HCT116 (cell line): ENCODE results near the gene HSPA12A. TPM values are rescaled to one million over a fixed set of nuclear protein-coding genes. Genes with fewer than 3 reads are reported as not detected.

Source experiments
- ATAC-seq: fragments of 200-7000 bp; cut with Tn5 transposase; 2 replicates; pipeline ENCODE4 v1.9.1; 2020; ENCODE audit warnings: mild to moderate bottlenecking, moderate library complexity
- BruUV-seq: library from RNA; stranded (reverse); fragments of 400-500 nt; replicated peaks from 2 replicates; lab custom pipeline; 2021; lab: Mats Ljungman, UMichigan
- CTCF ChIA-PET: fragments of 300-600 bp; sonication (Branson Sonifier 250); formaldehyde crosslinking; loops from one replicate; lab custom pipeline; 2021; ENCODE audit warnings: antibody characterized with exemption; lab: Charles Lee
- POLR2A ChIA-PET: fragments of 300-600, 350-600 bp; sonication (Branson Sonifier 250); formaldehyde crosslinking; loops from one replicate; lab custom pipeline; 2021; ENCODE audit warnings: antibody characterized with exemption; lab: Charles Lee
- RAD21 ChIA-PET, 2 experiments: fragments of 300-600 bp; sonication (Branson Sonifier 250); formaldehyde crosslinking; loops; one replicate each; lab custom pipeline; 2023; ENCODE audit warnings: low total read pairs in 2 of 2; ENCODE audit not compliant: uncharacterized antibody in 2 of 2, unreplicated experiment in 2 of 2, low non-redundant PET in 1 of 2; lab: Charles Lee
- DNase-seq: peaks from one replicate; pipeline ENCODE4 v3.0.0-alpha.2; 2010; ENCODE audit warnings: low read depth, low spot score
- H2AFZ ChIP-seq: fragments of 200-600 bp; shearing (Covaris generic), sonication (generic); 2 replicates; pipeline ENCODE4 v1.6.1; 2017; ENCODE audit warnings: low read depth, mixed run types, mixed read lengths, antibody characterized with exemption, low read length; ENCODE audit not compliant: poor library complexity, severe bottlenecking
- H3K27ac ChIP-seq: 2 replicates; pipeline ENCODE4 v1.5.1; 2012; ENCODE audit warnings: low read depth, low read length
- H3K27me3 ChIP-seq: fragments of 200-600 bp; sonication (generic); 2 replicates; pipeline ENCODE4 v1.6.1; 2016; ENCODE audit warnings: mixed run types, low read length, mixed read lengths; ENCODE audit not compliant: insufficient read depth
- H3K36me3 ChIP-seq, 2 experiments: fragments of 200-500 bp in 1 of 2; fragments of 200-600 bp in 1 of 2; sonication (Bioruptor generic) in 1 of 2; sonication (generic) in 1 of 2; 2 replicates each; pipeline versions ENCODE4 v1.5.1 to v1.6.1; 2014 to 2016; ENCODE audit warnings: low read length in 2 of 2, inconsistent platforms in 1 of 2, mixed read lengths in 1 of 2, mixed run types in 1 of 2; ENCODE audit not compliant: insufficient read depth in 2 of 2, control insufficient read depth in 1 of 2
- H3K4me1 ChIP-seq, 2 experiments: fragments of 200-600 bp in 1 of 2; sonication (generic) in 1 of 2; 2 replicates each; pipeline versions ENCODE4 v1.5.1 to v1.6.1; 2012 to 2017; ENCODE audit warnings: low read length in 2 of 2, inconsistent platforms in 1 of 2, mild to moderate bottlenecking in 1 of 2, mixed read lengths in 1 of 2, mixed run types in 1 of 2, moderate library complexity in 1 of 2; ENCODE audit not compliant: insufficient read depth in 2 of 2, control insufficient read depth in 1 of 2
- H3K4me2 ChIP-seq: fragments of 200-600 bp; sonication (generic); 2 replicates; pipeline ENCODE4 v1.6.1; 2017; ENCODE audit warnings: mixed run types, low read length, mixed read lengths
- H3K4me3 ChIP-seq, 2 experiments: fragments of 200-600 bp in 1 of 2; sonication (generic) in 1 of 2; replicated peaks in 1 of 2; 2 replicates each; pipeline ENCODE4 v1.5.1; 2011 to 2016; ENCODE audit warnings: low read length in 2 of 2, control low read depth in 1 of 2, low read depth in 1 of 2, mild to moderate bottlenecking in 1 of 2, mixed read lengths in 1 of 2, mixed run types in 1 of 2
- H3K79me2 ChIP-seq: fragments of 200-600 bp; sonication (generic); 2 replicates; pipeline ENCODE4 v1.6.1; 2017; ENCODE audit warnings: mild to moderate bottlenecking, mixed run types, low read length, moderate library complexity, mixed read lengths; ENCODE audit not compliant: insufficient read depth
- H3K9ac ChIP-seq: fragments of 200-600 bp; sonication (generic); 2 replicates; pipeline ENCODE4 v1.6.1; 2016; ENCODE audit warnings: low read length, mixed read lengths
- H3K9me2 ChIP-seq: fragments of 200-600 bp; sonication (generic), shearing (Covaris generic); 2 replicates; pipeline ENCODE4 v1.6.1; 2017; ENCODE audit warnings: mixed run types, mild to moderate bottlenecking, moderate library complexity; ENCODE audit not compliant: insufficient read depth
- H3K9me3 ChIP-seq, 2 experiments: fragments of 200-500 bp in 1 of 2; fragments of 200-600 bp in 1 of 2; sonication (Bioruptor generic) in 1 of 2; sonication (generic) in 1 of 2; 2 replicates each; pipeline ENCODE4 v1.6.1; 2014 to 2017; ENCODE audit warnings: low read length in 2 of 2, mixed read lengths in 2 of 2, inconsistent platforms in 1 of 2, low read depth in 1 of 2, mild to moderate bottlenecking in 1 of 2, mixed run types in 1 of 2, moderate library complexity in 1 of 2; ENCODE audit not compliant: control insufficient read depth in 1 of 2, insufficient read depth in 1 of 2
- H4K20me1 ChIP-seq: fragments of 200-600 bp; sonication (generic), shearing (Covaris generic); 2 replicates; pipeline ENCODE4 v1.6.1; 2017; ENCODE audit warnings: mixed run types, mild to moderate bottlenecking, moderate library complexity; ENCODE audit not compliant: insufficient read depth
- ATF3 ChIP-seq: IDR thresholded peaks from 2 replicates; pipeline ENCODE4 v1.6.1; 2012
- CBX3 ChIP-seq: IDR thresholded peaks from 2 replicates; pipeline ENCODE4 v1.6.1; 2012; ENCODE audit warnings: low read depth
- CEBPB ChIP-seq: IDR thresholded peaks from 2 replicates; pipeline ENCODE4 v1.6.1; 2012; ENCODE audit warnings: low read depth
- CTCF ChIP-seq, 3 experiments: fragments of 200-600 bp in 1 of 3; sonication (generic) in 1 of 3; IDR thresholded peaks in 2 of 3; conservative IDR thresholded peaks in 1 of 3; 2 replicates each; pipeline ENCODE4 v1.5.1; 2012 to 2017; ENCODE audit warnings: low read depth in 2 of 3, low read length in 2 of 3, antibody characterized with exemption in 1 of 3, borderline replicate concordance in 1 of 3, control low read depth in 1 of 3, mild to moderate bottlenecking in 1 of 3, mixed read lengths in 1 of 3, mixed run types in 1 of 3, moderate library complexity in 1 of 3; ENCODE audit not compliant: insufficient read depth in 1 of 3
- EGR1 ChIP-seq: IDR thresholded peaks from 2 replicates; pipeline ENCODE4 v1.6.1; 2012; ENCODE audit warnings: low read depth
- ELF1 ChIP-seq: IDR thresholded peaks from 2 replicates; pipeline ENCODE4 v1.6.1; 2012; ENCODE audit warnings: low read depth, borderline replicate concordance
- EZH2 ChIP-seq: fragments of 200-600 bp; sonication (generic); IDR thresholded peaks from 2 replicates; pipeline ENCODE4 v1.6.1; 2017; ENCODE audit warnings: antibody characterized with exemption, mixed run types
- JUND ChIP-seq: IDR thresholded peaks from 2 replicates; pipeline ENCODE4 v1.6.1; 2012
- POLR2A ChIP-seq: IDR thresholded peaks from 2 replicates; pipeline ENCODE4 v1.7.0; 2011; ENCODE audit warnings: borderline replicate concordance; ENCODE audit not compliant: insufficient read depth, insufficient read length; ENCODE audit errors: extremely low read depth
- POLR2AphosphoS5 ChIP-seq: IDR thresholded peaks from 2 replicates; pipeline ENCODE4 v1.6.1; 2011; ENCODE audit warnings: mild to moderate bottlenecking, low read depth, low read length, moderate library complexity
- RAD21 ChIP-seq: IDR thresholded peaks from 2 replicates; pipeline ENCODE4 v1.6.1; 2012; ENCODE audit warnings: low read depth, mild to moderate bottlenecking
- REST ChIP-seq: IDR thresholded peaks from 2 replicates; pipeline ENCODE4 v1.6.1; 2012; ENCODE audit warnings: low read depth
- SIN3A ChIP-seq: IDR thresholded peaks from 2 replicates; pipeline ENCODE4 v1.6.1; 2012; ENCODE audit warnings: low read depth
- SP1 ChIP-seq: IDR thresholded peaks from 2 replicates; pipeline ENCODE4 v1.6.1; 2012; ENCODE audit warnings: low read depth
- SRF ChIP-seq: IDR thresholded peaks from 2 replicates; pipeline ENCODE4 v1.6.1; 2012; ENCODE audit warnings: low read depth
- TCF7L2 ChIP-seq: IDR thresholded peaks from 2 replicates; pipeline ENCODE4 v1.7.0; 2011; ENCODE audit warnings: borderline replicate concordance, inconsistent platforms; ENCODE audit not compliant: insufficient read depth, insufficient read length; ENCODE audit errors: extremely low read depth
- YY1 ChIP-seq: IDR thresholded peaks from 2 replicates; pipeline ENCODE4 v1.6.1; 2011; ENCODE audit warnings: low read length, low read depth, moderate library complexity, mild to moderate bottlenecking; ENCODE audit not compliant: insufficient replicate concordance; ENCODE audit errors: extremely low read depth
- ZBTB33 ChIP-seq: IDR thresholded peaks from 2 replicates; pipeline ENCODE4 v1.6.1; 2011; ENCODE audit warnings: mild to moderate bottlenecking, low read length, moderate library complexity; ENCODE audit not compliant: insufficient replicate concordance; ENCODE audit errors: extremely low read depth
- ZFX ChIP-seq: fragments of 450-650 bp; IDR thresholded peaks from 2 replicates; pipeline ENCODE4 v1.6.1; 2017
- ZNF274 ChIP-seq: fragments of 200-500 bp; sonication (Bioruptor generic); IDR thresholded peaks from 2 replicates; pipeline ENCODE4 v1.6.1; 2014; ENCODE audit warnings: mild to moderate bottlenecking, low read depth, low read length, inconsistent platforms
- intact Hi-C: fragments of 100-400 bp; cut with micrococcal nuclease; formaldehyde crosslinking; loops from 2 replicates; pipeline ENCODE4 v1.10.0; 2022
- total RNA-seq: library from RNA; stranded (reverse); gene quantifications from one replicate; pipeline ENCODE4 v1.2.1, GENCODE V29; 2021; ENCODE audit not compliant: unreplicated experiment

HSPA12A gene
- total RNA-seq, 1 experiment from 2014 or later, result 19.8 TPM

GRCh38 chr10:116669832-116670644 is 72.3 kb downstream of the HSPA12A start:
- no peaks in the 10 kb centered on the region for H3K79me2 ChIP-seq
- no peak overlapping the region for H3K9ac ChIP-seq
- ATAC-seq, result peak; percentile 79
- H3K36me3 ChIP-seq, result no peaks in the 10 kb centered on the region
- H3K27me3 ChIP-seq, result no peaks in the 10 kb centered on the region
- intact Hi-C loops, result no loop called here
- no peak for DNase-seq
- ChIA-PET RAD21 (no interaction called here), POLR2A (no interaction called here), CTCF (no interaction called here)
- no peak overlapping the region for H3K4me3 ChIP-seq
- no peaks in the 10 kb centered on the region for H3K9me2 ChIP-seq
- no peaks in the 10 kb centered on the region for H4K20me1 ChIP-seq
- no peak overlapping the region for H2AFZ ChIP-seq
- TF ChIP-seq ATF3 (no peak), POLR2A (no peak), ZFX (no peak), EZH2 (no peak), CBX3 (no peak), ZNF274 (no peak), EGR1 (no peak), RAD21 (no peak), TCF7L2 (no peak), SRF (no peak), CEBPB (no peak), ELF1 (no peak), JUND (no peak), CTCF (IDR thresholded peaks at IDR 0.05 in 2 of 3, conservative IDR thresholded peaks at IDR 0.05 in 1 of 3; ENCODE audit: borderline replicate concordance in 1 of 3, insufficient read depth in 1 of 3, low read depth in 2 of 3, low read length in 2 of 3) (no peak), SP1 (no peak), ZBTB33 (no peak), YY1 (no peak), POLR2AphosphoS5 (no peak), REST (no peak), SIN3A (no peak)
- no peaks in the 10 kb centered on the region for H3K9me3 ChIP-seq
- no TSS peak for BruUV-seq
- no peak overlapping the region for H3K27ac ChIP-seq
- peaks cover 0 to 12% of the 10 kb centered on the region in 2 experiments; a peak in 1 of 4 replicates for H3K4me1 ChIP-seq
- no peak overlapping the region for H3K4me2 ChIP-seq
